Measurements from ENCODE around the gene RXRA. TPM values are rescaled to one million over a fixed set of nuclear protein-coding genes. Genes with fewer than 3 reads are reported as not detected.

The RXRA gene
- total RNA-seq, 6 donors from 2014 or later, result 43.8 to 92.7 (median 74.1) TPM

DNA sequence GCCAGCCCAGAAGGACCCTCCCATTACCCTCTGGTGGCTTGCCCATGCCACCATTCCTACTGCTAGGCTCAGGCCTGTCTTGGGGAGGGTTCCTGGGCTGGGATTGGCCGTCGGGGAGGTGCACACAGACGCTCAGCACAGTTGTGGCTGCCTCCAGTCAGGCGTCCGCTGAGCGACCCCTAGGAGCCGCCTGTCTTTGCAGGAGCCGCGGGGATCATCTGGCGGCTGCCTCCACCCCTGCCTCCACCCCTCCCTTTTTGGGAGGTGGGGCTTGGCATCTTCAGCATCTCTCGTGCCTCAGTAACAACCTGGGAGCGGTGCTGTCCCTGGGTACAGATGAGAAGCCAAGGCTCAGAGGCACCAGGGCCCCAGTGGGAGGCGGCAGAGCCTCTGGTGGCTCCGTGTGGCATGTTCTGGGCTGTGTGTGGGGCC, 39.6 kb downstream of the RXRA start:
- H3K4me3 ChIP-seq, result peak overlapping the region in 2 of 4 donors; percentile 21
- peaks cover 55 to 81% (median 59%) of the 10 kb centered on the region in 4 donors for H3K4me1 ChIP-seq
- TF ChIP-seq POLR2AphosphoS5 (IDR thresholded peaks at IDR 0.05) (no peak), POLR2A (IDR thresholded peaks at IDR 0.05) (no peak), CTCF (IDR thresholded peaks at IDR 0.05) (peak in 1 of 6 experiments; percentile 9), EP300 (IDR thresholded peaks at IDR 0.05) (no peak)
- peak overlapping the region; percentile 78 to 91 (median 86) for H3K27ac ChIP-seq
- DNase-seq (no peak), ATAC-seq (ENCODE audit: low FRiP score in 2 of 2) (peak in 1 of 2 donors; percentile 71)
- H3K27me3 ChIP-seq, result no peaks in the 10 kb centered on the region
- no peaks in the 10 kb centered on the region for H3K36me3 ChIP-seq
- H3K9me3 ChIP-seq, result no peaks in the 10 kb centered on the region
- WGBS, 2 donors, result 26 to 30% methylated on average over 9 to 10 of the region's 14 CpGs

DNA sequence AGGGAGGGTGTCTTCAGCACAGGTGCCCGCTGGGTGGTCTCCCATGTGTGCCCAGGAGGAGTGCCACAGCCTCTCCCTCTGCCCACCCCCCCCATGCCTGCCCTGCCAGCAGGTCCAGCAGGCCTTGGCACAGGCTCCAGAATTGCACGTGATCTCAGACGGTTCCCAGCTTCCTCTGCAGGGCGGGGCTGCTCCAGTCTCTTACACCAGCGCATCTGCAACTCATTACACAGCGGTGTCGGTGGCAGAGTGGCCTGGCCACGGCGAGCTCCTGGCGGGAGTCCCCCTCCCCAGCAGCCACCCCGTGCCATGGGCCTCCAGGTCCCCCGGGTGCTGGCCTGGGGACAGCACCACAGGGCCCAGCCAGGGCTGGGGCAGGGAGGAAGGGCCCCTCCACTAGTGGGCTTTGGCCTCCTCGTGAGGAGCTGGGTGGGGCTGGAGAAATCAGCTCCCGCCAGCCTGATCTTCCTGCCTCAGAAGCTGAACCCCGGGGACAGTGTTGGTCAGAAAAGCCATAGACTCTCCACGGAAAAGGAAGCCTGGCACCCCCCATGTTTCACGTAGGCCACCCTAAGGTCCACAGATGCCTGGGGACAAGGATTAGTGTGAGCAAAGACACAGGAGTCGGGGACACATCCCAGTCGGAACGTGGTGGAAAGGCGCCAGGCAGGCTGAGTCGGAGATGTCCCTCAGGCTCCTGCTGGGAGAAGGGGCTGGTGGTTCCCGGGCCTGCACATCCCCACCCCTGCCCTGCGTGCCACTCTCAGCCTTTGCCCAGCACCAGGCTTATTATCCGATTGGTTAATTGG, 40.2 kb downstream of the RXRA start:
- H3K27ac ChIP-seq, result peak overlapping the region; percentile 78 to 91 (median 86)
- ATAC-seq (ENCODE audit: low FRiP score in 2 of 2), result peak; percentile 80 to 93
- TF ChIP-seq EP300 (IDR thresholded peaks at IDR 0.05) (no peak), POLR2AphosphoS5 (IDR thresholded peaks at IDR 0.05) (peak in 1 of 2 donors; percentile 87), CTCF (IDR thresholded peaks at IDR 0.05) (peak in 1 of 6 experiments; percentile 4), POLR2A (IDR thresholded peaks at IDR 0.05) (peak in 2 of 4 donors; percentile 36 to 76)
- WGBS, 2 donors, result 23% methylated on average over 24 of the region's 25 CpGs; no CpG with 5 or more reads in 1 of the 2 donors
- no peaks in the 10 kb centered on the region for H3K36me3 ChIP-seq
- peaks cover 55 to 81% (median 60%) of the 10 kb centered on the region in 4 donors for H3K4me1 ChIP-seq
- DNase-seq, result peak; percentile 89 to 96
- H3K27me3 ChIP-seq, result no peaks in the 10 kb centered on the region
- peak overlapping the region in 2 of 4 donors; percentile 21 for H3K4me3 ChIP-seq
- no peaks in the 10 kb centered on the region for H3K9me3 ChIP-seq

- ATAC-seq (ENCODE audit: low FRiP score in 2 of 2) (no peak), DNase-seq (no peak)
- Histone ChIP-seq H3K27ac (peak overlapping the region; percentile 78 to 91 (median 86)), H3K36me3 (no peaks in the 10 kb centered on the region), H3K9me3 (no peaks in the 10 kb centered on the region), H3K4me3 (no peak overlapping the region), H3K27me3 (no peaks in the 10 kb centered on the region), H3K4me1 (peaks cover 56 to 81% (median 66%) of the 10 kb centered on the region in 4 donors)
- WGBS, 2 donors, result 91 to 95% methylated on average over 7 to 12 of the region's 12 CpGs
- TF ChIP-seq POLR2AphosphoS5 (IDR thresholded peaks at IDR 0.05) (no peak), CTCF (IDR thresholded peaks at IDR 0.05) (no peak), EP300 (IDR thresholded peaks at IDR 0.05) (no peak), POLR2A (IDR thresholded peaks at IDR 0.05) (no peak)
Measured at GRCh38 chr9:134367061-134367460, 40.8 kb downstream of the RXRA start.

DNA sequence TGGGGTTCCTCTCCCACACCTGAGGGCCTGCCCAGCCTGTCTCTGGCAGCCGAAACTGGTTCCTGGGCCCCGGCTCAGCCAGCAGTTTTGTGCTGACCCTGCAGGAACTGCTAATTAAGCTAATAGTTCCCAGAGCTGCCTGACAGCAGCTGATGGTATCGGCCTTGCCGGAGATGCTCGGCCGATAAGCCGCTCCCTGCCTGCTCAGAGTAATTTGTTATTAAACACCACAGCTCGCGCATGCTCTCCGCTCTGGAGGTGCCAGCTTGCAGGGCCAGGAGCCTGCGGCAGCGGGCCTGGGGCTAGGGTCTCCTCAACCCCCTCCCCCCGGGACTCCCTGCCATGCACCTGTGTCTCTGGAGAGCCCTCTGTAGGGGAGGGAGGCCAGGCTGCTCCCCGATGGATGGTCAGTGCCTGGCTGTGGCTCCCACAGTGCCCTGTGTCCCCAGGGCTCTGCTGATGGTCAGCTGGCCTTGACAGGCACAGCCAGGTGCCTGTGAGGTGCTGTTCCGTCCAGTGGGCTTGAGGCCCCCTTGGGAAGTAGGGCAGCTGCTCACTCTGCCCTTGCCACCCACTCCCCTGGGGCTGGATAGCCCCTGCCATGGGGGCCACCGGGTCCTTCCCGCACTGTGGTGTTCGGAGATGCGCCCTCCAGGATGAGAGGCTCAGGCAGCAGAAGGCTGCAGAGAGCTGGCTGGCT, 41.7 kb downstream of the RXRA start:
- no peak for TF ChIP-seq EP300 (IDR thresholded peaks at IDR 0.05)
- no peak for TF ChIP-seq CTCF (IDR thresholded peaks at IDR 0.05)
- TF ChIP-seq POLR2A (IDR thresholded peaks at IDR 0.05), result no peak
- no peak for TF ChIP-seq POLR2AphosphoS5 (IDR thresholded peaks at IDR 0.05)
- H3K9me3 ChIP-seq, result no peaks in the 10 kb centered on the region
- peaks cover 65 to 89% (median 75%) of the 10 kb centered on the region in 4 donors for H3K4me1 ChIP-seq
- no peak for ATAC-seq (ENCODE audit: low FRiP score in 2 of 2)
- no peak overlapping the region for H3K4me3 ChIP-seq
- no peaks in the 10 kb centered on the region for H3K27me3 ChIP-seq
- no peaks in the 10 kb centered on the region for H3K36me3 ChIP-seq
- 79% methylated on average over 19 of the region's 19 CpGs; no CpG with 5 or more reads in 1 of the 2 donors for WGBS, 2 donors
- no peak for DNase-seq
- H3K27ac ChIP-seq, result peak overlapping the region in 3 of 4 donors; percentile 85 to 91 (median 88)

Measured in upper lobe of left lung (tissue), 6 donors.